T-helper 1 cell treated with Interleukin-12 subunit alpha and Interleukin-12 subunit beta and Interleukin-4 antibody, amounts not matched to agents 30 μg/mL and 1 μg/mL, for 36 hours (primary cell): ENCODE data around the gene CATSPERD.
"Not testable (repeated sequence)": the region's sequence is repeated elsewhere in the genome, so short reads cannot be mapped to it uniquely, and the experiment has no call there.

Source experiments
- H3K27ac Mint-ChIP-seq: one replicate; pipeline ENCODE4 v1.8.0; 2021; ENCODE audit warnings: mild to moderate bottlenecking, mixed read lengths
- H3K27me3 Mint-ChIP-seq: one replicate; pipeline ENCODE4 v1.8.0; 2021; ENCODE audit warnings: low read depth, mixed read lengths
- H3K36me3 Mint-ChIP-seq: one replicate; pipeline ENCODE4 v1.8.0; 2021; ENCODE audit warnings: low read depth, mixed read lengths
- H3K4me1 Mint-ChIP-seq: one replicate; pipeline ENCODE4 v1.8.0; 2021; ENCODE audit warnings: low read depth, mixed read lengths
- H3K4me3 Mint-ChIP-seq: one replicate; pipeline ENCODE4 v1.8.0; 2021; ENCODE audit warnings: mild to moderate bottlenecking, moderate library complexity, mixed read lengths
- H3K9me3 Mint-ChIP-seq: one replicate; pipeline ENCODE4 v1.8.0; 2021; ENCODE audit warnings: mixed read lengths

CATSPERD gene

GRCh38 chr19:5773276-5773675 lies 52.8 kb downstream of the CATSPERD start:
- H3K4me1 Mint-ChIP-seq, result no peaks in the 10 kb centered on the region
- H3K36me3 Mint-ChIP-seq, result no peaks in the 10 kb centered on the region
- H3K9me3 Mint-ChIP-seq, result no peaks in the 10 kb centered on the region
- H3K27ac Mint-ChIP-seq, result no peak overlapping the region
- H3K27me3 Mint-ChIP-seq, result no peaks in the 10 kb centered on the region
- H3K4me3 Mint-ChIP-seq, result no peak overlapping the region

GRCh38 chr19:5774921-5775320 lies 54.5 kb downstream of the CATSPERD start:
- no peaks in the 10 kb centered on the region for H3K27me3 Mint-ChIP-seq
- no peaks in the 10 kb centered on the region for H3K4me1 Mint-ChIP-seq

DNA sequence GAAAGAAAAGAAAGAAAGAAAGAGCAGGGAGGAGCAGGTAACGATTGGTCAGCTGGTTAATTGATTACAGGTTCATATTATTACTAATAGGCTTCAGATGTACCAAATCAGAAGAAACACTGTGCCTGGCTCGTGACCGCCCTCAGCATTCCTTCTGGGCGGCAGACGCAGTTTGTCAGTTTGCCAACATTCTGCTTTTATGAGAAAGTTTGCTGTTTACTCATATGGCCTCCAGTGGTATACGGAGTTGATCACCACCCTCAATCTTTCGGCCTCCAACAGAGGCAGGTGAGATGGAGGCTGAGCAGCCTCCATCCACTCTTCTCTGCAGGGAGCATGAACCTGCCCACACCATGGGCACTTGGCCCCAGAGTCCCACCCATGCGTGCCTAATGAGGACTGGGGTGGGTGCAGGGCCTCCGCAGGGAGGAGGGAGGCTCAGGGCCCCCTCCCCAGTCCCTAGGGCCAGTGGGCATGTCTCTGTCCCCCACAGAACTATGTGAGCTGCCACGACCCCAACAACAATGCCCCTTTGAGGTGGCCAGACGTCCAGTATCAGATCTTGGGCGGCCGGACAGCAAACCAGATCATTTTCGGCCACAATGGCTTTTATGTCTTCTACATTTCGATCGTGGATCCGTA lies 55.4 kb downstream of the CATSPERD start:
- Mint-ChIP-seq H3K27me3 (no peaks in the 10 kb centered on the region), H3K27ac (no peak overlapping the region), H3K9me3 (no peaks in the 10 kb centered on the region), H3K4me3 (no peak overlapping the region), H3K36me3 (no peaks in the 10 kb centered on the region), H3K4me1 (no peaks in the 10 kb centered on the region)

More at GRCh38 chr19:5774921-5775320, 54.5 kb downstream of the CATSPERD start:
- H3K9me3 Mint-ChIP-seq, result no peaks in the 10 kb centered on the region
- no peaks in the 10 kb centered on the region for H3K36me3 Mint-ChIP-seq
- no peak overlapping the region for H3K4me3 Mint-ChIP-seq
- H3K27ac Mint-ChIP-seq, result no peak overlapping the region

DNA sequence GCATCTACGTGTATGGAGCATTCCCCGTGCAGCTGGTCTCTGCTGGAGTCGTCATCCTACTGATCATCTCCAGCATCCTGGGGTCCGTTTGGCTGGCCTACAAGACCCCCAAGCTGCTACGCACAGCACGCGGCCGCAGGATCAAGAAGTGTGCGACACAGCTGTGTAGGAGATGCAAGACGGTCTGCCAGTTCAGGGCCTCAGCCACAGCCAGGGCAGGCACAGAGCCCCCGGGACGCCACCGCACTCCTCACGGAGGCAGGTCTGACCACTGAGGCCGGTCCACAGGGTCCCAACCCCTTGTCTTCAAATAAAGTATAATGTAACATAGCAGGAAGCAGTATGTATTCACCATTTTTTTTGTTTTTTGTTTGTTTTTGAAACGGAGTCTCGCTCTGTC lies 58.0 kb downstream of the CATSPERD start:
- Mint-ChIP-seq H3K27me3 (no peaks in the 10 kb centered on the region), H3K4me3 (no peak overlapping the region), H3K9me3 (no peaks in the 10 kb centered on the region), H3K4me1 (no peaks in the 10 kb centered on the region), H3K27ac (no peak overlapping the region), H3K36me3 (no peaks in the 10 kb centered on the region)

DNA sequence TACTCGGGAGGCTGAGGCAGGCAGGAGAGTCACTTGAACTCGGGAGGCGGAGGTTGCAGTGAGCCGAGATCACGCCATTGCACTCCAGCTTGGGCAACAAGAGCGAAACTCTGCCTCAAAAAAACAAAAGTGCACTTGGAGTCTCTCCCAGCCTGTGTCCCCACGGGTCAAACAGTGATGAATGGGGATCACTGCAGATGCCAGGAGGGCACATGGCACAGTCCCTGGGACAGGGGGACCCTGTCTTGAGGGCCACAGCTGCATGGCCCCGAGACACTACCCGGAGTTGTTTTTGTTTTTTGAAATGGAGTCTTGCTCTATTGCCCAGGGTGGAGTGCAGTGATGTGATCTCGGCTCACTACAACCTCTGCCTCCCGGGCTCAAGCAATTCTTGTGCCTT lies 60.5 kb downstream of the CATSPERD start:
- H3K4me3 Mint-ChIP-seq, H3K27ac Mint-ChIP-seq, H3K9me3 Mint-ChIP-seq, H3K27me3 Mint-ChIP-seq, H3K4me1 Mint-ChIP-seq, H3K36me3 Mint-ChIP-seq: not testable (repeated sequence)

DNA sequence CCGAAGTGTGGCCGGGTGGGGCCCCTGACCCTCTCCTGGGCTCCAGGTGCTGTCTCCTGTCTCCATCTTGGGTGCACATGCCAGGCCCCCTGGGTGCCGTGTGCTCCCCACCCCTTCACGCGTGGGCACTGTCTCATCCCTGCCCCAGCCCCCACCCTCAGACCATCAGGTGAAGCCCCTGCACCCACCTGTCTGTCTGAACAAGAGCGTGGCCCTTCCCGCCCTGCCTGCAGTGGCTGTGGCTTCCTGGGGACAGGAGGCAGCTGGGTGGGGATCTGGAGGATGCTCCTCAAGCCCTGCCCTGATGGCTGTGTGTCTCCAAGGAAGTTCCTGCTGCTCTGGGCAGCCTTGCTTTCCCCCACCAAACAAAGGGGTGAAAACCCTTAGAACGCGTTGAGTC lies 61.9 kb downstream of the CATSPERD start:
- peaks cover 5% of the 10 kb centered on the region for H3K36me3 Mint-ChIP-seq
- H3K9me3 Mint-ChIP-seq, result no peaks in the 10 kb centered on the region
- H3K27ac Mint-ChIP-seq, result no peak overlapping the region
- no peak overlapping the region for H3K4me3 Mint-ChIP-seq
- H3K27me3 Mint-ChIP-seq, result no peaks in the 10 kb centered on the region
- H3K4me1 Mint-ChIP-seq, result no peaks in the 10 kb centered on the region

DNA sequence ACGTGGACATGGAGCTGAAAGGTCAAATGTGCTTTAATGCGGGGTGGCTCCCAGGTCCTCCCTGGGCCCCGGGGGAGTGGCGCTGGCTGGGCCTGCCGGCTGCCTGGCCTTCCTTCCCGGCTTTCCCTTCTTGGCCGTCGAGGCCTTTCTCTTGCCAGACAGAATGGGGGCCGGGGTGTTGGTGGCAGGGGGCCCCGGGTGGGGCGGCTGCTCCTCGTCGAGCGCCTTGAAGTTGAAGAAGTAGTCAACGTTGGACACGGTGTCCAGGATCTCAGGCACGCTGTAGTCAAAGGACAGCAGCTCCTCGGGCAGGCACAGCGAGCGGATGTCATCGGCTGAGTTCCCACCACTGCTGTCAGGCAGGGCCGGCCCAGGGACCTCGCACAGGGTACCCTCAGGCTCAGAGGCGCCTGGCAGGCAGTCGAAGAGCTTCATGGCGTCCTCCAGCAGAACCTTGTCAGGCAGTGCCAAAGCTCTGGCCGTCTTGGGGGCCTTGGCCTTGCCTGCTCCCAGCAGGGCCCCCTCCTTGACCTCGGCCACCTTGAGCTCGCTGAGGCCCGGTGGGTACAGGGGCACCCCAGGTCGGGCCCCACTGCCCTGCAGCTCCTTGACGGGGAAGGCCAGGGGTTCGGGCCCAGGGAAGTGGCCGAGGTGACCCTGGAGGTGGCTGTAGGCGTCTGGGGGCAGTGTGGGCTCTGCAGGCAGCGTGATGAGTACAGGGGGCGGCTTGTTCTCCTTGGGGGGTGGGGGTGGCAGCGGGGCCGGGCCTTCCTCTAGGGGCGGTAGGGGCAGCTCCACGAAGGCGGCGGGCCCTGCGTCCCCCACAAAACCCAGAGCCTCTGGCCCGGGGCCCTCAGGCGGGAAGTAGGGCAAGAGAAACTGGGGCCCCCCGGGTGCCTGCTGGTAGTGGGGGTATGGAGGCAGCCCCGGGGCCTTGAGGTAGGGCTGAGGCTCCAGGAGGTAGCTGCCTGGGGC lies 62.8 kb downstream of the CATSPERD start:
- H3K4me3 Mint-ChIP-seq, result no peak overlapping the region
- no peaks in the 10 kb centered on the region for H3K4me1 Mint-ChIP-seq
- no peak overlapping the region for H3K27ac Mint-ChIP-seq
- H3K36me3 Mint-ChIP-seq, result peaks cover 9% of the 10 kb centered on the region
- H3K9me3 Mint-ChIP-seq, result no peaks in the 10 kb centered on the region
- no peaks in the 10 kb centered on the region for H3K27me3 Mint-ChIP-seq

DNA sequence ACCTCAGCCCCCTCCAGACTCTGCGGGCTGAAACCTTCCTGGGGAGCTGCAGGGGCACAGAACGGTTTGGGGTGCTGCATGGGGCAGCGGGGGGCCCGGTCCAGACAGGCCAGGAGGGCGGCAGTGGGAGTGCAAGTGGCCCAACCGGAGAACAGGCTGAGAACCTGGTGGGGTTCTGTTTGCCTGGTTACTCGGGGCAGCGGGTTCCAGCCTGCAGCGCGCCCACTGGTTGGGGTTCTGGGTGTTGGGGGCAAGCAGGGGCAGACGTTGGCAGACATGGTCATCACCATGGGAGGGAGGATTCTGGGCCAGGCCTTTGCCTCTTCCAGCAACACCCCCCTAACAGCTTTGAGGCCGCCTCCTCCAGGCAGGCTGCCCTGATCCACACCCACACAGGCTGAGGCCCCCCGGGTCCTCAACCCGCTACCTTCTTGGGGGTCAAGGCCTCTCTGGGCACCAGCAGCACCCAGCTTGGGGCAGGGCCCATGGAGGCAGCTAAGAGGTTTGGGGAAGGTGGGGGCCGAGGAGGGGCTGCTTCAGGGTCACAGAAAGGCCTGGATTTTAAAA lies 64.2 kb downstream of the CATSPERD start, which contains the start of gene PRR22:
PRR22 (minus strand) TSS at position 166 of the 567 bp plus-strand sequence; CDS start at position 80, 86 bp downstream.
- H3K36me3 Mint-ChIP-seq, result peaks cover 18% of the 10 kb centered on the region
- H3K4me1 Mint-ChIP-seq, result no peaks in the 10 kb centered on the region
- H3K27me3 Mint-ChIP-seq, result no peaks in the 10 kb centered on the region

DNA sequence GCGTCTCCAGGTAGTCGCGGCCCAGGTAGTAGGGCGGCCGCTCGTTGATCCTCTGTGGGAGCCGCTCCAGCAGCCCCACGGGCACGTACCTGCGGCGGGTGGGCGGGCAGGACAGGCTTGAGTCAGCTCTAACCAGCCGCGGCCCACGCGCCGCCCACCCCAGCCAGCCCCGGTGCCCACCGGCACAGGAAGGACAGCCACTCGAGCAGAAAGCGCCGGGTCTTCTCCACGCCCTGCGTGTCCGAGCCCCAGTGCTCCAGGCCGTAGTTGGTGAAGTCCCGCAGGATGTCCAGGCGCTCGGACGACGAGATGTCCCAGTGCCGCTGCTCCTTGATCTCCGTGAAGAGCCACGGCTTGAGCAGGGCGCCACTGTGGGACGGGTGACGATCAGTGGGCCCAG lies 65.0 kb downstream of the CATSPERD start:
- H3K4me3 Mint-ChIP-seq, result no peak overlapping the region
- no peaks in the 10 kb centered on the region for H3K9me3 Mint-ChIP-seq
- H3K36me3 Mint-ChIP-seq, result peaks cover 23% of the 10 kb centered on the region
- no peaks in the 10 kb centered on the region for H3K27me3 Mint-ChIP-seq
- peaks cover 5% of the 10 kb centered on the region for H3K4me1 Mint-ChIP-seq
- H3K27ac Mint-ChIP-seq, result no peak overlapping the region

More for the DNA sequence above, 64.2 kb downstream of the CATSPERD start, which contains the start of gene PRR22:
- Mint-ChIP-seq H3K4me3 (no peak within 1 kb of the TSS), H3K27ac (no peak within 1 kb of the TSS), H3K9me3 (no peaks in the 10 kb centered on the region)

DNA sequence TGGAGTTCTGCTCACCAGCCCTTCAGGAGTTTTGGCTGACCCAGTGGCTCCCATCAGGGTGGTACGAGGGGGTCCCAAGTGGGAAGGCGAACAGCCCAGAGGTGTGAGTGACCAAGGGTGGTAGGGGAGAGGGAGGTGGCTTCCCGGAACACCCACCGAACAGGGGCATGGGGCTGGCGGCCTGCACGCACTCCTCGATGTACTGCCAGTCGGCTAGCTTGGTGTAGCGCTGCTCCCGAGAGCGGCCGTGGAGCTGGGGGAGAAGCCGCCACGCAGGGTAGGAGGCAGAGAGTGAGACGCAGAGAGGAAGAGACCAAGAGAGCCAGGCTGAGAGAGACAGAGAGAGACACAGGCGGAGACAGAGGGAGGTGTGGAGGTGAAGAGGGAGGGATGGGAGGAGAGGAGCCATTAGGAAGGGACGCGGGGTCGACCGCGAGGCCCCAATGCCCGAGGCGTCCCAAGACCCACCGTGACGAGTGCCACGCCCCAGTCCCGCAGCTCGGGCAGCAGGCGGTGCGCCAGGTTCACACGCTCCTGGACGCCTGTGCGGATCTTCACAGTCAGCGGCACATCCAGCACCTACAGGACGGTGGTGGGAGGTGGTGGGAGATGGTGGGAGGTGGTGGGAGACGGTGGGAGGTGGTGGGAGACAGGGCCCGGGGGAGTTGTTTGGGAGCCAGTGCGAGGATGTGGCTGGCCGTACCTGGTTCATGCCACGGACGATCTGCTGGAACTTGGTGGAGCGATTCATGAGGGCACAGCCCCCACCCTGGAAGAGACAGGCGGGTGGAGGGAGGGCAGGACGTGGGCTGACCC lies 66.4 kb downstream of the CATSPERD start:
- H3K9me3 Mint-ChIP-seq, result no peaks in the 10 kb centered on the region
- H3K27ac Mint-ChIP-seq, result no peak overlapping the region
- no peak overlapping the region for H3K4me3 Mint-ChIP-seq
- H3K4me1 Mint-ChIP-seq, result peaks cover 7% of the 10 kb centered on the region
- H3K36me3 Mint-ChIP-seq, result peaks cover 24% of the 10 kb centered on the region
- no peaks in the 10 kb centered on the region for H3K27me3 Mint-ChIP-seq

- no peaks in the 10 kb centered on the region for H3K9me3 Mint-ChIP-seq
- peaks cover 7% of the 10 kb centered on the region for H3K4me1 Mint-ChIP-seq
- peaks cover 24% of the 10 kb centered on the region for H3K36me3 Mint-ChIP-seq
- no peak overlapping the region for H3K4me3 Mint-ChIP-seq
- H3K27ac Mint-ChIP-seq, result no peak overlapping the region
- no peaks in the 10 kb centered on the region for H3K27me3 Mint-ChIP-seq
Measured at GRCh38 chr19:5787409-5788182, 67.2 kb downstream of the CATSPERD start.

DNA sequence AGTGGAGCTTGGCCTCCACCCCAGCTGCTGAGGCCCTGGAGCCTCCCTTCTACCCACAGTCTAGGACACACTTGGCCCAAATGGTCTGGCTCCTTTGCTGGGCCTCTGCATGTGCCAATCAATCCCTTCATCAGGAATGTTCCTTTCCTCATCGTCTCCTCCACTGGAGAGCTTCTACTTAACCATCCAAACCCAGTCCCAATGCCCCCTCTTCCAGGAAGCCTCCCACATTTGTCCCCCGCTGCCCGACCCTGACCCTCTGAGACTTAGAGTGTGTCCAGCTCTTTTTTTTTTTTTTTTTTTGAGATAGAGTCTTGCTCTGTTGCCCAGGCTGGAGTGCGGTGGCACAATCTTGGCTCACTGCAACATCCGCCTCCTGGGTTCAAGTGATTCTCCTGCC lies 68.0 kb downstream of the CATSPERD start:
- no peaks in the 10 kb centered on the region for H3K27me3 Mint-ChIP-seq
- no peak overlapping the region for H3K4me3 Mint-ChIP-seq
- H3K36me3 Mint-ChIP-seq, result peaks cover 24% of the 10 kb centered on the region
- no peaks in the 10 kb centered on the region for H3K9me3 Mint-ChIP-seq
- peaks cover 7% of the 10 kb centered on the region for H3K4me1 Mint-ChIP-seq
- H3K27ac Mint-ChIP-seq, result no peak overlapping the region

- H3K4me3 Mint-ChIP-seq, result no peak overlapping the region
- H3K9me3 Mint-ChIP-seq, result no peaks in the 10 kb centered on the region
- no peaks in the 10 kb centered on the region for H3K27me3 Mint-ChIP-seq
- H3K4me1 Mint-ChIP-seq, result peaks cover 7% of the 10 kb centered on the region
- H3K36me3 Mint-ChIP-seq, result peaks cover 24% of the 10 kb centered on the region
- no peak overlapping the region for H3K27ac Mint-ChIP-seq
Measured at GRCh38 chr19:5789351-5789761, 68.9 kb downstream of the CATSPERD start.
